ENCODE data around the gene XRN2. TPM values are rescaled to one million over a fixed set of nuclear protein-coding genes. Genes with fewer than 3 reads are reported as not detected.

The XRN2 gene
- total RNA-seq, 4 donors from 2014 or later: 55.5 to 80.8 (median 68.4) TPM

DNA sequence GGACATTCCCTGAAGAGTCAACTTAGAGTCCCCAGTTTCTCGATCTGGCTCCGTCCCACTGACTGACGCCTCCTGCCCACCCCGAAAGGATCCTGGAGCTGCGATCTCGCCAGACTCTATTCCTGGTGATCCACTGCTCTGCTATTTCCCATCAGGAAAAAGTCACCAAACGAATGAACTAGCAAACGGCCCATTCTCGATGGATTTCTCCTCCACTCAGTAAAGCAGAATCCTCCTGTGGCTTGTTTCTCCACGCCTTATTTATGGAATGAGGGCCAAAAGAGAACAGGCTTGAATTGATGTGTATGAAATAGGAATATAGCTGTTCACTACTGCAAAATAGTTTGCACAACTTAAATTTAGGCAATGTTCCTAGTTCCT is 88.8 kb downstream of the XRN2 start:
- ATAC-seq: no peak
- Histone ChIP-seq H3K27ac (no peak overlapping the region), H3K4me1 (peaks cover 0 to 24% (median 6%) of the 10 kb centered on the region in 3 donors), H3K36me3 (peaks cover 0 to 41% of the 10 kb centered on the region in 2 donors), H3K9me3 (no peaks in the 10 kb centered on the region), H3K4me3 (no peak overlapping the region), H3K27me3 (peaks cover 63% of the 10 kb centered on the region)
- 12 to 20% methylated on average over 8 to 9 of the region's 10 CpGs for WGBS, 2 donors (ENCODE audit: low coverage in 1 of 2)
- TF ChIP-seq CTCF (IDR thresholded peaks at IDR 0.05) (no peak), EP300 (IDR thresholded peaks at IDR 0.05) (no peak), POLR2A (IDR thresholded peaks at IDR 0.05) (no peak), POLR2AphosphoS5 (IDR thresholded peaks at IDR 0.05) (no peak)

GRCh38 chr20:21393166-21393565 is 90.0 kb downstream of the XRN2 start:
- no peak overlapping the region for H3K4me3 ChIP-seq
- H3K9me3 ChIP-seq: peaks cover 0 to 7% (median 0%) of the 10 kb centered on the region in 3 donors
- H3K27ac ChIP-seq: no peak overlapping the region
- H3K4me1 ChIP-seq: peaks cover 0 to 31% (median 6%) of the 10 kb centered on the region in 3 donors
- peaks cover 75% of the 10 kb centered on the region for H3K27me3 ChIP-seq
- peaks cover 0 to 29% of the 10 kb centered on the region in 2 donors for H3K36me3 ChIP-seq
- 39 to 40% methylated on average over 3 to 4 of the region's 4 CpGs for WGBS, 2 donors (ENCODE audit: low coverage in 1 of 2)
- no peak for ATAC-seq
- no peak for TF ChIP-seq EP300 (IDR thresholded peaks at IDR 0.05)
- TF ChIP-seq POLR2AphosphoS5 (IDR thresholded peaks at IDR 0.05): no peak
- TF ChIP-seq CTCF (IDR thresholded peaks at IDR 0.05): no peak

DNA sequence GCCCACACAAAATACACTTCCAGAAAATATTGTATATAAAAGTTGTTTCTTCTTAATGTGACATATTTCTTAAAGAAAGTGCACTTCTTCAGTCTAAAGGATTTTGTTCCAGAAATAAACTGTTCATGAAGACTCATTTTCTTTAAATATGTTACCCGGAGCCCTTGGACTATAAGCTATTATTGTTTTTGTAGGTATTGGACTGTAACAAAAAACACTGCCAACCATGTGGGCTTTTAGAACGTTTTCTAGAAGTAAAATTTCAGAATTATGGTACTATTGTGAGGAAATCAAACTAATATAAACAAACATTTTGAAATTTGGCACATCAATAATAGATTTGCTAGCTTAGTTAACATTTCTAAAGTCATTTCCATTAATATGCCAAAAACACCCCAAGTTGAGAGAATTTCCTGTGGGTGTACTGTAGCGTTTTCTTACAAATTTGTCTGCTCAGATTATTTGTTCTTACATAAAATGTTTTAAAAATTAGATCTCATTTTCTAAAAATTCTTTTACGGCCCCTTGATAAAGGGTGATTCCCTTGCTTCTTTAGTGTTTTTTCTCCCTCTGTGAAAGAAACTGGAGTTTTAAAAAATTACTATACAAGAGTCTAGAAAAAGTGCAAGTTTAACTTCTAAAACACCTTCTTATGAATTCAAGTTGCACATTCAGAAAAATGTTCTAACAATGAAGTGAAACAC is 90.8 kb downstream of the XRN2 start:
- no peak for ATAC-seq
- Histone ChIP-seq H3K27ac (no peak overlapping the region), H3K27me3 (peaks cover 83% of the 10 kb centered on the region), H3K4me1 (peaks cover 0 to 31% (median 6%) of the 10 kb centered on the region in 3 donors), H3K36me3 (peaks cover 0 to 21% of the 10 kb centered on the region in 2 donors), H3K4me3 (no peak overlapping the region), H3K9me3 (peaks cover 0 to 7% (median 0%) of the 10 kb centered on the region in 3 donors)
- 36 to 45% methylated on average over 4 of the region's 4 CpGs for WGBS, 2 donors (ENCODE audit: low coverage in 1 of 2)
- TF ChIP-seq EP300 (IDR thresholded peaks at IDR 0.05) (no peak), POLR2AphosphoS5 (IDR thresholded peaks at IDR 0.05) (no peak), CTCF (IDR thresholded peaks at IDR 0.05) (no peak), POLR2A (IDR thresholded peaks at IDR 0.05) (no peak)

GRCh38 chr20:21394551-21394950 is 91.4 kb downstream of the XRN2 start:
- TF ChIP-seq CTCF (IDR thresholded peaks at IDR 0.05) (no peak), POLR2A (IDR thresholded peaks at IDR 0.05) (no peak), POLR2AphosphoS5 (IDR thresholded peaks at IDR 0.05) (no peak), EP300 (IDR thresholded peaks at IDR 0.05) (no peak)
- 24 to 27% methylated on average over 3 of the region's 3 CpGs for WGBS, 2 donors (ENCODE audit: low coverage in 1 of 2)
- peaks cover 89% of the 10 kb centered on the region for H3K27me3 ChIP-seq
- H3K9me3 ChIP-seq: peaks cover 0 to 7% (median 0%) of the 10 kb centered on the region in 3 donors
- H3K36me3 ChIP-seq: peaks cover 0 to 15% of the 10 kb centered on the region in 2 donors
- no peak overlapping the region for H3K27ac ChIP-seq
- H3K4me3 ChIP-seq: no peak overlapping the region
- ATAC-seq: no peak
- H3K4me1 ChIP-seq: peaks cover 0 to 31% (median 6%) of the 10 kb centered on the region in 3 donors

Measured in gastroesophageal sphincter (tissue), 4 donors.